Panc1 (cell line): ENCODE data around the gene ARG2. TPM values are rescaled to one million over a fixed set of nuclear protein-coding genes. Genes with fewer than 3 reads are reported as not detected.

ENCODE experiments used
- ATAC-seq: fragments of 200-7000 bp; cut with Tn5 transposase; 2 replicates; pipeline ENCODE4 v1.9.1; 2020; ENCODE audit warnings: mild to moderate bottlenecking, moderate library complexity
- BruUV-seq: library from RNA; stranded (reverse); fragments of 400-500 nt; replicated peaks from 2 replicates; lab custom pipeline; 2021; lab: Mats Ljungman, UMichigan
- CTCF ChIA-PET: fragments of 300-600 bp; sonication (Branson Sonifier 250); formaldehyde crosslinking; loops from one replicate; lab custom pipeline; 2022; ENCODE audit warnings: antibody characterized with exemption; lab: Charles Lee
- POLR2A ChIA-PET: fragments of 300-600 bp; sonication (Branson Sonifier 250); formaldehyde crosslinking; loops from one replicate; lab custom pipeline; 2022; ENCODE audit warnings: antibody characterized with exemption; lab: Charles Lee
- DNase-seq: peaks from one replicate; pipeline ENCODE4 v3.0.0-alpha.2; 2010; ENCODE audit warnings: low read depth, low spot score
- H3K27ac ChIP-seq: 2 replicates; pipeline ENCODE4 v1.5.1; 2011; ENCODE audit warnings: mild to moderate bottlenecking, low read length, inconsistent platforms
- H3K27me3 ChIP-seq: fragments of 200-500 bp; sonication (Bioruptor generic); 2 replicates; pipeline ENCODE4 v1.6.0; 2014; ENCODE audit warnings: low read length, inconsistent platforms; ENCODE audit not compliant: control insufficient read depth, insufficient read depth
- H3K36me3 ChIP-seq: fragments of 200-500 bp; sonication (Bioruptor generic); 2 replicates; pipeline ENCODE4 v1.5.1; 2014; ENCODE audit warnings: inconsistent platforms, mild to moderate bottlenecking, low read length, moderate library complexity; ENCODE audit not compliant: control insufficient read depth, insufficient read depth
- H3K4me1 ChIP-seq: 2 replicates; pipeline ENCODE4 v1.5.1; 2011; ENCODE audit warnings: inconsistent platforms, mild to moderate bottlenecking, low read length, moderate library complexity; ENCODE audit not compliant: control insufficient read depth, insufficient read depth
- H3K4me3 ChIP-seq, 2 experiments: 2 replicates each; pipeline ENCODE4 v1.5.1; 2011 to 2012; ENCODE audit warnings: low read depth in 2 of 2, low read length in 2 of 2, mild to moderate bottlenecking in 2 of 2, inconsistent platforms in 1 of 2, moderate library complexity in 1 of 2
- H3K9me3 ChIP-seq: fragments of 200-500 bp; sonication (Bioruptor generic); 2 replicates; pipeline ENCODE4 v1.5.1; 2014; ENCODE audit warnings: low read depth, mild to moderate bottlenecking, inconsistent platforms, low read length, moderate library complexity; ENCODE audit not compliant: control insufficient read depth, insufficient read depth
- CTCF ChIP-seq: fragments of 450-650 bp; IDR thresholded peaks from 2 replicates; pipeline ENCODE4 v1.5.1; 2017; ENCODE audit warnings: mild to moderate bottlenecking
- POLR2AphosphoS5 ChIP-seq: IDR thresholded peaks from 2 replicates; pipeline ENCODE4 v1.6.1; 2012; ENCODE audit warnings: mild to moderate bottlenecking, low read depth, low read length, moderate library complexity
- SIN3A ChIP-seq: IDR thresholded peaks from 2 replicates; pipeline ENCODE4 v1.6.1; 2012; ENCODE audit warnings: low read depth, mild to moderate bottlenecking, low read length, moderate library complexity, borderline replicate concordance; ENCODE audit not compliant: insufficient read depth
- TCF7L2 ChIP-seq: IDR thresholded peaks from 2 replicates; pipeline ENCODE4 v1.6.1; 2011; ENCODE audit warnings: mild to moderate bottlenecking, low read depth, low read length, inconsistent platforms
- in situ Hi-C: cut with HindIII; loops from 2 replicates; pipeline ENCODE4 v1.10.0; 2016; ENCODE audit warnings: low sequenced_read_pairs, low pct_unique_long_range_greater_than_20kb
- intact Hi-C: fragments of 100-400 bp; cut with micrococcal nuclease; formaldehyde crosslinking; loops from one replicate; pipeline ENCODE4 v1.10.0; 2022; ENCODE audit not compliant: unreplicated experiment
- total RNA-seq: library from RNA; stranded (reverse); gene quantifications from one replicate; pipeline ENCODE4 v1.2.1, GENCODE V29; 2021; ENCODE audit not compliant: unreplicated experiment
- TF ChIP-seq, protein P1 (sequence below), 2 experiments: IDR thresholded peaks; 2 replicates each; pipeline ENCODE4 v1.6.1; 2011 to 2012; ENCODE audit warnings: low read depth in 2 of 2, control low read depth in 1 of 2, low read length in 1 of 2, mild to moderate bottlenecking in 1 of 2, moderate library complexity in 1 of 2; ENCODE audit not compliant: insufficient read depth in 1 of 2

Gene ARG2
- total RNA-seq, 1 experiment from 2014 or later, result 1.1 TPM

- Histone ChIP-seq H3K27ac (no peak overlapping the region), H3K9me3 (no peaks in the 10 kb centered on the region), H3K4me1 (no peaks in the 10 kb centered on the region), H3K36me3 (no peaks in the 10 kb centered on the region), H3K4me3 (no peak overlapping the region), H3K27me3 (no peaks in the 10 kb centered on the region)
- BruUV-seq, result no TSS peak
- ChIA-PET POLR2A (no interaction called here), CTCF (interaction anchor here (1.0 to 1.2 kb wide), 3 partner anchors 8 to 153 kb away, joined by 3 read pairs; no protein-coding TSS in a partner anchor)
- in situ Hi-C loops (no loop called here), intact Hi-C loops (loop anchor here (10.0 kb wide), 1 partner anchor 85 kb away; no protein-coding TSS in a partner anchor)
- ATAC-seq (no peak), DNase-seq (no peak)
- TF ChIP-seq CTCF (no peak), SIN3A (no peak), POLR2AphosphoS5 (no peak), TCF7L2 (no peak)
- TF ChIP-seq, protein P1, sequence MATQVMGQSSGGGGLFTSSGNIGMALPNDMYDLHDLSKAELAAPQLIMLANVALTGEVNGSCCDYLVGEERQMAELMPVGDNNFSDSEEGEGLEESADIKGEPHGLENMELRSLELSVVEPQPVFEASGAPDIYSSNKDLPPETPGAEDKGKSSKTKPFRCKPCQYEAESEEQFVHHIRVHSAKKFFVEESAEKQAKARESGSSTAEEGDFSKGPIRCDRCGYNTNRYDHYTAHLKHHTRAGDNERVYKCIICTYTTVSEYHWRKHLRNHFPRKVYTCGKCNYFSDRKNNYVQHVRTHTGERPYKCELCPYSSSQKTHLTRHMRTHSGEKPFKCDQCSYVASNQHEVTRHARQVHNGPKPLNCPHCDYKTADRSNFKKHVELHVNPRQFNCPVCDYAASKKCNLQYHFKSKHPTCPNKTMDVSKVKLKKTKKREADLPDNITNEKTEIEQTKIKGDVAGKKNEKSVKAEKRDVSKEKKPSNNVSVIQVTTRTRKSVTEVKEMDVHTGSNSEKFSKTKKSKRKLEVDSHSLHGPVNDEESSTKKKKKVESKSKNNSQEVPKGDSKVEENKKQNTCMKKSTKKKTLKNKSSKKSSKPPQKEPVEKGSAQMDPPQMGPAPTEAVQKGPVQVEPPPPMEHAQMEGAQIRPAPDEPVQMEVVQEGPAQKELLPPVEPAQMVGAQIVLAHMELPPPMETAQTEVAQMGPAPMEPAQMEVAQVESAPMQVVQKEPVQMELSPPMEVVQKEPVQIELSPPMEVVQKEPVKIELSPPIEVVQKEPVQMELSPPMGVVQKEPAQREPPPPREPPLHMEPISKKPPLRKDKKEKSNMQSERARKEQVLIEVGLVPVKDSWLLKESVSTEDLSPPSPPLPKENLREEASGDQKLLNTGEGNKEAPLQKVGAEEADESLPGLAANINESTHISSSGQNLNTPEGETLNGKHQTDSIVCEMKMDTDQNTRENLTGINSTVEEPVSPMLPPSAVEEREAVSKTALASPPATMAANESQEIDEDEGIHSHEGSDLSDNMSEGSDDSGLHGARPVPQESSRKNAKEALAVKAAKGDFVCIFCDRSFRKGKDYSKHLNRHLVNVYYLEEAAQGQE (IDR thresholded peaks at IDR 0.05; ENCODE audit: insufficient read depth in 1 of 2, low read depth in 2 of 2, low read length in 1 of 2), result no peak
Observed at GRCh38 chr14:67579636-67580035, 40.1 kb upstream of the ARG2 start.

DNA sequence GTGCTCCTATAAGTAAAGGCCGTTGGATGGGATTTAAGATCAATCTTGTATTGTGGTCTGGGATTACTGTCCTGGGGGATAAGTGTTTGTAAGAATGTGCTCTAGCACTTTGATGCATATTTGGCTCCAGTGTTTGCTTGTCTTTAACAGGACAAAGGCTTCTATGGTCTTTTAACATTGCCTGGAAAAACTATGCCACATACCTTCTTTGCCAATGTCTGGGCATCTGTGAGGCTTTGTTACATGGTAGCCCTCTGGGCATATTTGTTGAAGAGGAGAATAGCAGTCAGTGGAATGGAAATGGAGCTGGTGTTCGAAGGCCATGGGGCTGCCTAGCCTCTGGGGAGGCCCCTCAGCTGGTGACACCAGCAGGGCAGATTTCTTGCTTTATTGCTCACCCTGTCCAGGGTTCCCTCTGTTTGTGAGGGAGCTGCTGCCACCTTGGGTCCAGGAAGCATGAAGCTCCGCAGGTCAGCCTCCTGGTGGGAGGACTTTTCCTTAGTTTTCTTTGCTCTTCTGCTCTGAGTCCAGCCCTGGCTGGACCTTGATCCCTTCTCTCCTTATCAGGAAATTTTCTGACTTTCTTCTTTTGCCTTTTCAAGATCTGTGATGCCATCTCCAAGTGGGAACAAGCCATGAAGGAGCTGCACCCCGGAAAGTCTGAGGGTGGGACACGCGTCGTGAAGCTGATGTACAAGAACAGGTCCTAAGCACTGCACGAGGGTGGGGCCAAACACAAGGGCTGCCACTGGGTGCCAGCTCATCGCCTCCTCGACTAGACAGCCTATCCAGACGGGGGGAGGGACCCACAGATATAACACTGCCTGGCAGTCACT lies 39.2 kb upstream of the ARG2 start:
- in situ Hi-C loops, result no loop called here
- ATAC-seq, result no peak
- no peak for DNase-seq

More for the DNA sequence above, 39.2 kb upstream of the ARG2 start:
- no peak for TF ChIP-seq POLR2AphosphoS5
- POLR2A ChIA-PET, result no interaction called here
- Histone ChIP-seq H3K4me1 (no peaks in the 10 kb centered on the region), H3K36me3 (no peaks in the 10 kb centered on the region), H3K27ac (no peak overlapping the region), H3K9me3 (no peaks in the 10 kb centered on the region), H3K27me3 (no peaks in the 10 kb centered on the region), H3K4me3 (no peak overlapping the region)
- intact Hi-C loops, result loop anchor here (10.0 kb wide), 1 partner anchor 84 kb away; no protein-coding TSS in a partner anchor
- CTCF ChIA-PET, result interaction anchor here (1.2 to 2.0 kb wide), 3 partner anchors 9 to 154 kb away, joined by 3 to 6 read pairs (median 5); no protein-coding TSS in a partner anchor
- no TSS peak for BruUV-seq
